PFSK-1 (cell line): ENCODE data around the gene CYBA.

Experiments
- FOXP2 ChIP-seq: optimal IDR thresholded peaks from 2 replicates; pipeline ENCODE3; 2011; ENCODE audit warnings: borderline replicate concordance, control low read depth, inconsistent platforms; ENCODE audit not compliant: insufficient read depth; ENCODE audit errors: extremely low read length, extremely low read depth
- POLR2AphosphoS5 ChIP-seq: IDR thresholded peaks from 2 replicates; pipeline ENCODE4 v1.6.1; 2012; ENCODE audit warnings: low read depth, mild to moderate bottlenecking, control low read depth, low read length, moderate library complexity
- SIN3A ChIP-seq: IDR thresholded peaks from 2 replicates; pipeline ENCODE4 v1.6.1; 2012; ENCODE audit warnings: mild to moderate bottlenecking, low read length, moderate library complexity, borderline replicate concordance; ENCODE audit not compliant: insufficient read depth
- TAF1 ChIP-seq: IDR thresholded peaks from 2 replicates; pipeline ENCODE4 v1.6.1; 2012; ENCODE audit warnings: low read length, control low read depth, borderline replicate concordance; ENCODE audit not compliant: insufficient read depth
- TF ChIP-seq, protein P1 (sequence below), 2 experiments: IDR thresholded peaks; 2 replicates each; pipeline versions ENCODE4 v1.6.1 to v1.8.0; 2011 to 2012; ENCODE audit warnings: low read depth in 2 of 2, low read length in 2 of 2, control low read depth in 1 of 2, inconsistent platforms in 1 of 2, mild to moderate bottlenecking in 1 of 2, moderate library complexity in 1 of 2; ENCODE audit not compliant: insufficient read depth in 1 of 2

Gene CYBA

DNA sequence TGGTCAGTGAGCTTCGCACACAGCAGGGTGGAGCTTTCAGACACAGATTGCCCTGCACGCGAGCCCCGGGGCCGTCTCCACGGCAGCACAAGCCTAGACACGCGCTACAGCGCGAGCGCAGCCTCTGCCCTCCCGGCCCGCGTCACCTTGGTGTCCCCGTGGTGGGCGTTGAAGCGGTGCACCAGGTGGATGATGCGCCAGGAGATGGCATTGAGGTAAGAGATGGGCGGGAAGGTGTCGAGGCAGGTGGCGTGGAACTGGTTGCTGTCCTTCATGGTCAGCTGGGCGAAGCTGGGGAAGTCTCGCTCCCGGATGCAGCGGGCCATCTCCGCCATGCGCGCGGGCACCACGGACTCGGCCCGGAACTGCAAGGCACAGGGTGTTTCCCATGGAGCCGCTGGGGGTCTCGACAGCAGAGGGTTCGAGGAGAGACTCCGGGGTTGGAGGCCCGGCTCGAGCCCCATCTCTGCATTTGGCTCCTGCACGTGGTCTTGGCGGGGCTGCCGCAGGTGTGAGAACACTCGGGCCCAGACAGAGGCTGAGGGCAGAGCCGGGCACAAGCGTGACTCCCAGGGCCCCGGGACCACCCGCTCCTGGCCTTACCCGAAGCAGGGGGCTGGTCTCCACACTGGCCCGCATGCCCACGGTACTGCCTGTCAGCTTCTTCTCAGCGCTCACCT, 4.3 kb upstream of the CYBA start:
- TF ChIP-seq, protein P1, sequence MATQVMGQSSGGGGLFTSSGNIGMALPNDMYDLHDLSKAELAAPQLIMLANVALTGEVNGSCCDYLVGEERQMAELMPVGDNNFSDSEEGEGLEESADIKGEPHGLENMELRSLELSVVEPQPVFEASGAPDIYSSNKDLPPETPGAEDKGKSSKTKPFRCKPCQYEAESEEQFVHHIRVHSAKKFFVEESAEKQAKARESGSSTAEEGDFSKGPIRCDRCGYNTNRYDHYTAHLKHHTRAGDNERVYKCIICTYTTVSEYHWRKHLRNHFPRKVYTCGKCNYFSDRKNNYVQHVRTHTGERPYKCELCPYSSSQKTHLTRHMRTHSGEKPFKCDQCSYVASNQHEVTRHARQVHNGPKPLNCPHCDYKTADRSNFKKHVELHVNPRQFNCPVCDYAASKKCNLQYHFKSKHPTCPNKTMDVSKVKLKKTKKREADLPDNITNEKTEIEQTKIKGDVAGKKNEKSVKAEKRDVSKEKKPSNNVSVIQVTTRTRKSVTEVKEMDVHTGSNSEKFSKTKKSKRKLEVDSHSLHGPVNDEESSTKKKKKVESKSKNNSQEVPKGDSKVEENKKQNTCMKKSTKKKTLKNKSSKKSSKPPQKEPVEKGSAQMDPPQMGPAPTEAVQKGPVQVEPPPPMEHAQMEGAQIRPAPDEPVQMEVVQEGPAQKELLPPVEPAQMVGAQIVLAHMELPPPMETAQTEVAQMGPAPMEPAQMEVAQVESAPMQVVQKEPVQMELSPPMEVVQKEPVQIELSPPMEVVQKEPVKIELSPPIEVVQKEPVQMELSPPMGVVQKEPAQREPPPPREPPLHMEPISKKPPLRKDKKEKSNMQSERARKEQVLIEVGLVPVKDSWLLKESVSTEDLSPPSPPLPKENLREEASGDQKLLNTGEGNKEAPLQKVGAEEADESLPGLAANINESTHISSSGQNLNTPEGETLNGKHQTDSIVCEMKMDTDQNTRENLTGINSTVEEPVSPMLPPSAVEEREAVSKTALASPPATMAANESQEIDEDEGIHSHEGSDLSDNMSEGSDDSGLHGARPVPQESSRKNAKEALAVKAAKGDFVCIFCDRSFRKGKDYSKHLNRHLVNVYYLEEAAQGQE (IDR thresholded peaks at IDR 0.05; ENCODE audit: insufficient read depth in 1 of 2, low read depth in 2 of 2, low read length in 2 of 2): no peak
- TF ChIP-seq SIN3A (no peak), TAF1 (no peak), POLR2AphosphoS5 (no peak), FOXP2 (no peak)

DNA sequence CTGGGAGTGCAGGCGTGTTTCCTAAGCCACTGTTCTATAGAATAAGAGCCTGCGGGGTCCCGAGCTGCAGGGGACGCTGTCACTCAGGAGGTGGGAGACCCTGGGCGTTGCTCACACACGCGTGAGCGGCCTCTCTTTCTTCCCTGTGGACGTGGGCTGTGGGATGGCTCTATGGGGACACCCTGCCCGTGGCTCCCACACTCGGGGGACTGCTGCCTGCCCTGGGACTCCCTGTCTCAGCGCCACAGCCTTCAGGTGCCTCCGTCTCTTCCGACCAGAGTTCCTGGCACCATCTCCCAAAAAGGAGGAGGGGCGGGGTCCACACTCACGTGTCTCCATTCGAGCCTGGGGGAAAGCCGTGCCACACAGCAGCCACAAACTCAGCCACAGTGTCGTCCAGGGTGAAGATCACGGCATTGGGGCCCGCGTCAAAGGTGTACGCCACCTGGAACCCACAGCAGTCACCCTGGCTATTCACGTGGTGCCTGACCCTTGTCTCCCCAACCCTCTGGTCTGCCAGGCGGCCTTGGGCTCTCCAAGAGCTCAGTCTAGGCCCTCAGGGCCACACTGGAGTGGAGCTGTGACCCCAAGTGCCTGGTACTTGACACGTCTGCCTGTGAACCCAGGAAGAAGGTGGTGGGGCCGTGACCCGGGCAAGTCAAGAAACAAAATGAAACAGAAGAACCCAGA, 3.7 kb upstream of the CYBA start:
- TF ChIP-seq POLR2AphosphoS5 (no peak), SIN3A (no peak), FOXP2 (no peak), TAF1 (no peak)
- TF ChIP-seq, protein P1 (IDR thresholded peaks at IDR 0.05; ENCODE audit: insufficient read depth in 1 of 2, low read depth in 2 of 2, low read length in 2 of 2): no peak

DNA sequence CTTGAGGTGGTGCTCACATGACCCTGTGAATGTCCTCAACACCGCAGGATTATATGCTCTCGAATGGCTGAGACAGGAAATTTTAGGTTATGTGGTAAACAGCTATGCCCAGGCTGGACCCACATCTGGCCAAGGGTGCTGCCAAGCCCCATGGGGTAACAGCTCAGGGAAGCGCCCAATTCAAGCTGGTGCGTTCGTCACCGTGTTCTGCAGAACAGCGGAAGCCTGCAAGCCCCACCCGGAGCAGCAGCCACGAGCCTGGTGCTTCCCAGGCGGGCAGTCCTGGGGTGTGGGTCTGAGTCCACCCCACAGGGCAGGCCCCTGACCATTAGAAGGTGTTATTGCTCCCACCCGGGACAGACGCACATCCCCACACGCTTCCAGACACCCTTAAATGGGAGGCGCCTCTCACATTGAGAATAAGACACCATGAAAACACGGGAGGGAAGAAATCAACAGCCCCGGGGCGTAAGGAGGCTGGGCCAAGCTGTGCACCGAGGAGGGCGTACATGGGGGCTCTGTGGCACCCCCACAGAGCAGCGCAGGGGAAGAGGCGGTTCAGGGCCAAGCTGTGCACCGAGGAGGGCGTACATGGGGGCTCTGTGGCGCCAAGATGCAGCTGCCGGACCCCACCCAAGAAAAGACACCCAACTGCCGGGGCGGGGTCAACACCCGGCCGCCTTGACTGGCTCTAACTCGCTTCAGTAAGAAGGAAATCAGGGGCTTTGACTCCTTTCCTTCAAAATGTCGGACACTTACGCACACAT, 2.9 kb upstream of the CYBA start:
- TF ChIP-seq, protein P1 (IDR thresholded peaks at IDR 0.05; ENCODE audit: insufficient read depth in 1 of 2, low read depth in 2 of 2, low read length in 2 of 2): no peak
- no peak for TF ChIP-seq TAF1
- TF ChIP-seq SIN3A: no peak
- TF ChIP-seq FOXP2: no peak
- no peak for TF ChIP-seq POLR2AphosphoS5

DNA sequence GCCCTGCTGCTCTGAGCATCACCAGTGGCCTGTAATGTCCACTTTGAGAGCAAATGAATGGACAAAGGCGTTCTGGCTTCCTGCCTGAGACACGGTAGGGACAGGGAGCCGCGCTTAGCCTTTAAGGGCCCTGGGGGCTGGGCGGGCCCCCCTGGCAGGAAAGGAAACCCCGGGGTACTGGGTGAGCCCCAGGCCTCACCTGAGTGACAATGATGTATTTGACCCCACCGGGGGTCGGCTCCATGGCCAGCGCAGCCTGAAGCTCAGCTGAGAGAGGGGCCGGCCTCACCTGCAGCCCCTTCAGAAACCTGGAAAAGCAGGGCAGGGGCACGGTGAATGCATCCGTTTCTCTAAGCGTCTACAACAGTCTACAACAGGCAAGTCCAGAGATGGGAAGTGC, 2.2 kb upstream of the CYBA start:
- TF ChIP-seq FOXP2: no peak
- TF ChIP-seq TAF1: no peak
- no peak for TF ChIP-seq POLR2AphosphoS5
- TF ChIP-seq, protein P1 (IDR thresholded peaks at IDR 0.05; ENCODE audit: insufficient read depth in 1 of 2, low read depth in 2 of 2, low read length in 2 of 2): no peak
- TF ChIP-seq SIN3A: no peak
